Measurements from ENCODE around the gene ZNF835.

The ZNF835 gene

GRCh38 chr19:56671613-56671994 is at the start of gene ZNF835:
Gene ZNF835, minus strand, starts transcription at chr19:56671757. Its CDS starts 6,559 bp downstream, at chr19:56665198.
- DNase-seq (ENCODE audit: low read depth): peak; percentile 0
- TF ChIP-seq CTCF (IDR thresholded peaks at IDR 0.05; ENCODE audit: low read depth, low read length, missing control alignments): no peak
- H3K4me3 ChIP-seq (ENCODE audit: low read depth, low read length): peak within 1 kb of the TSS; percentile 29
- in situ Hi-C loops (cut with HindIII; ENCODE audit: low sequenced_read_pairs): no loop called here

GRCh38 chr19:56720281-56720680 is 48.7 kb upstream of the ZNF835 start:
- in situ Hi-C loops (cut with HindIII; ENCODE audit: low sequenced_read_pairs): no loop called here
- H3K4me3 ChIP-seq (ENCODE audit: low read depth, low read length): no peak overlapping the region
- no peak for TF ChIP-seq CTCF (IDR thresholded peaks at IDR 0.05; ENCODE audit: low read depth, low read length, missing control alignments)
- DNase-seq (ENCODE audit: low read depth): no peak

GRCh38 chr19:56718231-56718630 is 46.7 kb upstream of the ZNF835 start:
- TF ChIP-seq CTCF (IDR thresholded peaks at IDR 0.05; ENCODE audit: low read depth, low read length, missing control alignments): no peak
- H3K4me3 ChIP-seq (ENCODE audit: low read depth, low read length): no peak overlapping the region
- in situ Hi-C loops (cut with HindIII; ENCODE audit: low sequenced_read_pairs): loop anchor here (5.0 kb wide), 1 partner anchor 49 kb away; no protein-coding TSS in a partner anchor
- no peak for DNase-seq (ENCODE audit: low read depth)

DNA sequence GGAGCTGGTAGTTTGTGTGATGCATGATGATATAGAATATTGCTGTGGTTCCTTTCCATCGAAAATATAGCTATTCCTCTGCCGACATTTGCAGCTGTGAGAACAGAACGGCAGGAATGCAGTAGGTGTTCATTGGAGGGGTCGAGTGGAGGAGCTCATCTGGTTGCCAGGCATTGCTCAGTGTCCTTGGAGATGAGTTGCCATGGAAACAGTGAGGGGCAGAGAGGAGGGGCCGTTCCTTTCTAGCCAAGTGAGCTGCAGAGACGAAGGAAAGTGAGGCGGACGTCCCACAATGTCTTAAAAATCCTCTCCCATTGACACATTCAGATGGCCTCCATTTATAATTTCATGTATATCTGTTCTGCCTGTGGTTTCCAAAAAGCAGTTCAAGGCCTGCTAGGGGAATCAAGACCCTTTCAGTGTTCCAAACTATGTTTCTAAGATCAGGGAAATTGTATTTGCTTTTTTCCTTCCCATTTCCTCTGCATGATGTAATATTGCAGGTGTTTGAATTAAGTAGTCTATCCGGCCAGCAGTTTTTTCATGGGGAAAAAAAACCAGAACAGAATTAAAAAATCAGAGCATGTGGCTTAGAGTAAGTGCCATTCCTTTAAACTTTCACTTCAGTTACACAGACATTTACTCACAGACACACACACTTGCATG is 41.2 kb upstream of the ZNF835 start:
- no peak for TF ChIP-seq CTCF (IDR thresholded peaks at IDR 0.05; ENCODE audit: low read depth, low read length, missing control alignments)
- DNase-seq (ENCODE audit: low read depth): no peak
- in situ Hi-C loops (cut with HindIII; ENCODE audit: low sequenced_read_pairs): no loop called here
- H3K4me3 ChIP-seq (ENCODE audit: low read depth, low read length): no peak overlapping the region

DNA sequence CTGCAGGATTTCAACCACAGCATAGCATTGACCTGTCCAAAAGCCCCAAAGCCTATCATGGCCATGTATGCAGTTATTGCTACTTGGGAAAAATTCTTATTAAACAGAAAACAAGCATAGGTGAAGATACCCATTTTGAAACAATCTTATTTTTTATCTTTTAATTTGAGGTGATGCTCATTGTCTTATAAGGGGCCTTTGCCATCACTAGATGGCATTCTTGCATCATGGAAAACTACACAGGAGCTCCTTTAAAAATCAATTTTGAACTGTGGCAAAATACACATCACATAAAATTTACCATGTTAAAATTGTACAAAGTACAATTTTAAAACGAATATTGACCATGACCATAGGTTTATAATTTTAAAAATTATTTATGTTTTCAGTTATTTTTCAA is 38.9 kb upstream of the ZNF835 start:
- no peak for TF ChIP-seq CTCF (IDR thresholded peaks at IDR 0.05; ENCODE audit: low read depth, low read length, missing control alignments)
- DNase-seq (ENCODE audit: low read depth): no peak
- in situ Hi-C loops (cut with HindIII; ENCODE audit: low sequenced_read_pairs): no loop called here
- no peak overlapping the region for H3K4me3 ChIP-seq (ENCODE audit: low read depth, low read length)

GRCh38 chr19:56707821-56708220 is 36.3 kb upstream of the ZNF835 start:
- no peak for DNase-seq (ENCODE audit: low read depth)
- in situ Hi-C loops (cut with HindIII; ENCODE audit: low sequenced_read_pairs): no loop called here
- H3K4me3 ChIP-seq (ENCODE audit: low read depth, low read length): no peak overlapping the region
- no peak for TF ChIP-seq CTCF (IDR thresholded peaks at IDR 0.05; ENCODE audit: low read depth, low read length, missing control alignments)

Data from astrocyte of the cerebellum (primary cell).